HG03469 (cell line): Measurements from ENCODE around the gene SERPINB6.
"Not testable (repeated sequence)": the region's sequence is repeated elsewhere in the genome, so short reads cannot be mapped to it uniquely, and the experiment has no call there.

Source experiments
- ATAC-seq: cut with Tn5 transposase; IDR thresholded peaks from one replicate; pipeline ENCODE4 v1.9.1; 2021; ENCODE audit warnings: mild to moderate bottlenecking, moderate library complexity, moderate number of reproducible peaks; ENCODE audit not compliant: unreplicated experiment

SERPINB6 gene

DNA sequence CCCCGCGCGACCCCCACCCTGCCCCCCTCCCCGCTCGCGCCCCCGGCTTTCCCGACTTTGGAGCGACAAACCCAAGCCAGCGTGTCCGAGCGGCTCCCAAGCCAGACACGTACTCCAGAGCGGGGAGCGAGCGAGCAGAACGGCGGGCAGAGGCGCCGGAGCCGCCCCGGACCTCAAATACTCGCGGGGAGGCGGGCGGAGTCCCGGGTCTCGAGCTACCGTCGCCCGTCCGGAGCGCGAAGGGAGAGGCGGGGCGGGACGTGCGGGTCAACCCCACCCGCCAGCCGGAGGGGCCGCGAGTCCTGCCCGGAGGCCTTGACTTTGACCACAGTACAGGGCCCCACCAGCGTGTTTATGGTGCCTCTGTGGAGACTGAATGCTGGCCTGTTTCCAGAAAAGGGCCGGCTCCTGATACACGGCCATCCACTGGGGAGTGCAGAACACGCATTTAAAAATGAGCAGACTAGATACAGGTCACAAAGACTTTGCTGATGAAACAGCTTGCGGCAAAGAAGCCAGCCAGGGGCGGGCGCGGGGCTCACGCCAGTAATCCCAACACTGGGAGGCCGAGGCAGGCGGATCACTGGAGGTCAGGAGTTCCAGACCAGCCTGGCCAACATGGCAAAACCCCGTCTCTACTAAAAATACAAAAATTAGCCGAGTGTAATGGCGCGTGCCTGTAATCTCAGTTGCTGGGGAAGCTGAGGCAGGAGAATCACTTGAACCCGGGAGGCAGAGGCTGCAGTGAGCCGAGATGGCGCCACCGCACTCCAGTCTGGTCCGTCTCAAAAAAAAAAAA lies at the start of gene SERPINB6:
Gene SERPINB6 (minus strand): TSS at position 148 of the 799 bp plus-strand sequence. CDS start 12,235 bp downstream, outside the sequence.
- ATAC-seq: no peak

DNA sequence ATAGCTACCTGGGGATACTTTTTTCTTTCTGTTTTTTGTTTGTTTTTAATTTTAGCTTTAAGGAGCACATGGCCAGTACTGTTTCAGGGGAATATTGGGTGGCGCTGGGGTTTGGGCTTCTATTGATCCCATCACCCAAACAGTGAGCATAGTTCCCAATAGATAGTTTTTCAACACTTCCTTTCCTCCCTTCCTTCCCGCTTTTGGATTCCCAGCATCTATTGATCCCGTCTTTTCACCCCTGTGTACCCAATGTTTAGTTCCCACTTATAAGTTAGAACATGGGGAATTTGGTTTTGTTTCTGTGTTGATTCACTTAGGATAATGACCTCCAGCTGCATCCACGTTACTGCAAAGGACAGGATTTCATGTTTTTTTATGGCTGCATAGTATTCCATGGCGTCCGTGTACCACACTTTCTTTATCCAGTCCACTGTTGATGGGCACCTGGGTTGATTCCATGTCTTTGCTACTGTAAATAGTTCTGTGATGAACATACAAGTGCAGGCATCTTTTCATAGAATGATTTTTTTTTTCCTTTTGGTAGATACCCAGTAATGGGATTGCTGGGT lies 48.5 kb upstream of the SERPINB6 start:
- no peak for ATAC-seq

DNA sequence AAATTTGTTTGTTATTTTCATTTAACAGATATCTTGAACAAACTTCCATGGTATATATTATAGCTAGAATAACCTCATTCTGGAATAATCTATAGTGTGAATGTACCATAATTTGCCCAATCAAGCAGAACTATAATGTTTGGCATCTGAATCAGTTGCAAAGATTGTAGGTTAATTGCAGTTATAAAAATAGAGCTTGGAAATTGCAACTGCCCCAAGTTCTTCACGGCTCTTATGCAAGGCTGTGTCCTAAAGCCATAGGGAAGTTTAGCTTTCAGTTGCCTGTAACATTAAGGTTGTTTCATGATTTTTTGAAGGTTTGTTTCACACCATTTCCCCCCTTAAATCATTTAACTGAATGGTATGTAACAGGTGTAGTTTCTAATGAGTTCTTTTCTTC lies 47.7 kb upstream of the SERPINB6 start:
- no peak for ATAC-seq

DNA sequence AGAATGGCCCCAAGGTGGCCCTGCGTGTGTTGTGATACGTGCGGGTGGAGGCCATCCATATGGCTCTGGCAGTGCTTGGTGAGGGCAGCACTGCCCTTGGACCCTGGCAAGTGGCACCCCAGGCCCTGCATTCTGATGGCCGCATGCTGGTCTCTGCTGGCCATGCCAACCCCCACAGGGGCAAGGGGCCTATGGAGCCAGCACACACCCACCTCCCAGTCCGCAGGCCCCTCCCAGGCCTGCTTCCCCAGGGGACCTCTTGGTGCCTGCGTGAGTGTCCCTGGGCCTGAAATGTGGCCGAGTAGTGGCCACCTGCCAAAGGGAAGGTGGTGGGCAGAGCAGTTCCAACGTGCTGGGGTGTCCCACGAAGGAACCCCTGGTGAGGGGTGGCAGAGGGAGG lies 45.9 kb upstream of the SERPINB6 start:
- ATAC-seq: no peak

DNA sequence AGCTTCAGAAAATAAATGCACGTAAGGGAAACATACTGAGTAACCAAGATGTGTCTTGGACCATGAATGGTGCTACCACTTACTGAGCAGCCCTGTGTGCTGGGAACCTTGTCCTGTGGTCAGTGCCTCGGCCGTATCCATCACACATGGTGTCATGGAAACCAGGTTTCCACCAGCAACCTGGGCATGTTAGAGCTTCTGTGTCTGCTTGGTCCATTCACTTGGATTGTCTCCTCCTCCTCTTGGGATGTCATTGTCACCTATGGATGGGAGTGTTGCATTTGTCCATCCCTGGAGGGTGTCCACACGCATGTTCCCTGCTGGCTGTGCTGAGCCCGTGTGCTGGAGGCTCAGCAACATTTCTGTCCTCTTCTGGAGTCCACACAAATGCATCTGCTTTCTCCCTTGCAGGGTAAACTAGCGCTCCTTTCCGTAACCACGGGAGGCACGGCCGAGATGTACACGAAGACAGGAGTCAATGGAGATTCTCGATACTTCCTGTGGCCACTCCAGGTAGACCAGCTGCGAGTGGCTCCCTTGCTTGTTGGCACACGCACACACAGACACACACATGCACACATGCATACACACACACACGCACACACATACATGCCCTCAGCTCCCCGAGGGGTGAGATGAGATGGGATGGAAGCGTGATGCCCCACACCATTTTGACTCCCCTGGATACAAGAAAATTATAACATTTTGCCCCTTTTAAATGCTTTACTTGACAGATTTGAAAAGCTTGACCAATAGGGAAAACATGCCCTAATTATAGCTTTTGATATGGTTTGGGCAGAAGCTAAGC lies 45.3 kb upstream of the SERPINB6 start:
- no peak for ATAC-seq

DNA sequence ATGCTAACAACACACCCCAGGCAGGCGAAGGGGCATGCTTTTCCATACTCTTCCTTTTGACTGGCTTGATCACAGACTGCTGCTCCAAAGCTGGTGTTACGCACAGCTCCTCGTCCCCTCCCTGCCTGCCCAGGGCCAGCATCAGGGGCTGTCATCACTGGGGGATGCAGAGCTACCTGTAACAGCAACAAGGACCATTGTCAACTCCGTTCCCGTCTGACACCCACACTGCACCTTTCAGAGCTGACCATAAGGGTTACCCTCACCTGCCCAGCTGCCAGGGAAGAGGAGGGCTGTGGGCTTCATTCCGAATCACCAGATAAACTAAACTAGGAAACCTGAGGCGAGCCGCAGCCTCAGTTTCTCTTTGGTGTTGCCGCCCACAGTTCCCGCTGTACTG lies 43.8 kb upstream of the SERPINB6 start:
- ATAC-seq: no peak

DNA sequence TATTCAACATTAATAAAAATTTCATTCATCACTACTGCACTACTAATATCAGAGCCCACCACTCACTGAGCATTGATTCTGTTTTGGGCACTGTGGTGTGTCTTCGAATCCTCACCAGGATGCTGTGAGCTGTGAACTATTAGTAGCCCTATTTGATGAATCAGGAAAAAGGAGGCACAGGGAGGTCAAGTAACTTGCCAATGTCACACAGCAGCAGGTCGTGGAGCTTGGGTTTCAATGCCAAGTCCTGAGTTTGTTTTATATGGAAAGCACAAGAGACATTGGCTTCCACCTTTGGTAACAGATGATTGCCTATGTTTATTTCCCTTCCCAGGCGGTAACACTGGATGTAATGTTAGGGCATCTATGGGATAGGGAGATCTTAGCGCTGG lies 43.3 kb upstream of the SERPINB6 start:
- no peak for ATAC-seq

DNA sequence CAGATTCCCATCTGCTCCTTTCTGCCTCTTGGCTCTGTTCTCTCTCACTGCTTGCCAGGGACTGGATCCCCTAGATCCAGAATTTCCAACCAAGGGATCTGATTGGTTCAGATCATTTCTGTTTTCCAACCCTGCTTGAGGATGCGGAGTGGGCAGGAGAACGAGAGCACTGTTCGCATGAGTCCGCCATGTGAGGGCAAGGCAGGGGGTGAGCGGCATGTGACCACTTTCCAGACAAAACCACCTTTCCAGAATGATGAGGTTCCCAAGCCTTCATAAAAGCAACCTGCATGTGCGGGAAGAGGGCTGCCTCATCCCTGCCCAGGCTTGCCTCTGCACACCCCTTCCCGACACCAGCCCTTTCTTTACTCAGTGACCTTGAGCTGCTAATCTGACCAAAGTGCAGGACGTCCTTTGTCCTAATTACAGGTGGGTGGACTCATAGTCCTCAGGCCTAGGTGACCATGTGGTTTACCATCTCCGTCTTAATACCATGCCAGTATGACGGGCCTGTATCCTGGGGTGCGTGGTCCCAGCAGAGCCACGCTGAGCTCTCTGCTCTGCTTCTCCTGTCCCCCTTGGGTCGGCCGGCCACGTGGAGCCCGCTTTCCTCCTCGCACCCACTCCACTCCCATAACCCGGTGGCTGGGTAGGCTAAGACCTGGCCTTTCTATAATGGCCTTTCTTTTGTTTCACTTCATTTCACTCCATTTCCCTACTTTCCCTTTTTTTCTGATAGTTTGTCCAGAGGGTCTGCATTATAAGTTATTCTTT lies 42.7 kb upstream of the SERPINB6 start:
- ATAC-seq: no peak

DNA sequence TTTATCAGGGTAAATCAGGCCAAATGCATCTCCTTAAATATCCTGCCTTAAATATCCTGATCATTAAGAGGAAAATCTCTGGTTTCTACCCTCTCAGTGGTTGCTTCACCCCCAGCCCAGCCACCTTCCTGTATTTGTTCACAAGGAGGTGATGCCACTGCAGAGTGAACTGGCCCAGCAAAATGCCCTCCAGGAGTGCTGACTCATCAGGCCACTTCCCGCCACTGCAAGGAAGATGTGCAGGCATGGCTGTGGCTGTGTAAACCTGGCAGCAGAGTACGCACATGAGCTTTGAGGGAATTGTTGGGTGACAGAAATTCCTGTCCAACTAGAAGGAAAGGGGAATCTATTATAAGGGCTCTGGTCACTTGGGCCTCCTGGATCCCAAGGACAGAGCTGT lies 42.1 kb upstream of the SERPINB6 start:
- ATAC-seq: no peak

DNA sequence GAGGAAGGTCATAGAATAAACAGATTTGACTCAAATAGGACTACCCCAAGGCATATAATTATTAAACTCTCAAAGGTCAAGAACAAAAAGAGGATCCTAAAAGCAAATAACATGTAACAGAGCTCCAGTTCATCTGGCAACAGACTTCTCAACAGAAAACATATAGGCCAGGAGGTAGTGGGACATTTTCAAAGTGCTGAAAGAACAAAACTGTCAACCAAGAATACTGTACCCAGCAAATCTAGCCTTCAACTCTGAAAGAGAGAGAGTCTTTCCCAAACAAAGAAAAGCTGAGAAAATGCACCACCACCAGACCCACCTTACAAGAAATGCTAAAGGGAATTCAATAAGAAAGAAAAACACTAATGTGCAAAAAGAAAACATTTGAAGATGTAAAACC lies 40.2 kb upstream of the SERPINB6 start:
- no peak for ATAC-seq

DNA sequence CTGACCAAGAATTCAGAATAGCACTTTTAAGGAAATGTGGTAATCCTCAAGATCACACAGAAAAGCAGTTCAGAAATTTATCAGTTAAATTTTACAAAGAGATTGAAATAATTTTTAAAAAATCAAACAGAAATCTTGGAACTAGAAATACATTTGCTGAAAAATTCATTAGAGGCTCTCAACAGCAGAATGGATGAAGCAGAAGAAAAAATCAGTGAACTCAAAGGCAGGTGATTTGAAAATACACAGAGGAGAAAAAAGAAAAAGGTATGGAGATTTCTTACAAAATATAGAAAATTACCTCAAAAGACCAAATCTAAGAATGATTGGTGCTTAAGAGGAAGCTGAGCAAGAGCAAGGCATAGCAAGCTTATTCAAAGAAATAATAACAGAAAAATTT lies 39.8 kb upstream of the SERPINB6 start:
- no peak for ATAC-seq

DNA sequence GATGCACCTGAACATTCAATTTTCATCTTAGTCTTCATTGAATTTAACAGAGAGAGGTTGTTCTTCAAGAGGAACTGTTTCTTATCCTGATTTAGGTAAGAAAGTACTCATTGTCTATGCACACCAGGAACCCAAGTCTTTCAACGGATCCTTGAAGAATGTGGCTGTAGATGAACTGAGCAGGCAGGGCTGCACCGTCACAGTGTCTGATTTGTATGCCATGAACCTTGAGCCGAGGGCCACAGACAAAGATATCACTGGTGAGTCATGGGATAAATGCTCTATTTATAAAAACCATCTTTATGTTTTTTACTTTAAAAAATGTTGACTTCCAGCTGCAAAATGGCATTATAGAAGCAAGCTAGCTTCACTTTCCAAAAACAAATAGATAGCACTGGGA lies 38.6 kb upstream of the SERPINB6 start:
- no peak for ATAC-seq

DNA sequence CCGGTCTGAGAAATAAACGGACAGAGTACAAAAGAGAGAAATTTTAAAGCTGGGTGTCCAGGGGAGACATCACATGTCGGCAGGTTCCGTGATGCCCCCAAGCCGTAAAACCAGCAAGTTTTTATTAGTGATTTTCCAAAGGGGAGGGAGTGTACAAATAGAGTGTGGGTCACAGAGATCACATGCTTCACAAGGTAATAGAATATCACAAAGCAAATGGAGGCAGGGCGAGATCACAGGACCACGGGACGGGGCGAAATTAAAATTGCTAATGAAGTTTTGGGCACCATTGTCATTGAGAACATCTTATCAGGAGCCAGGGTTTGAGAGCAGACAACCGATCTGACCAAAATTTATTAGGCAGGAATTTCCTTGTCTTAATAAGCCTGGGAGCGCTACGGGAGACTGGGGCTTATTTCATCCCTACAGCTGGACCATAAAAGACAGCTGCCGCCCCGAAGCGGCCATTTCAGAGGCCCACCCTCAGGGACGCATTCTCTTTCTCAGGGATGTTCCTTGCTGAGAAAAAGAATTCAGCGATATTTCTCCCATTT lies 37.4 kb upstream of the SERPINB6 start:
- ATAC-seq: not testable (repeated sequence)

DNA sequence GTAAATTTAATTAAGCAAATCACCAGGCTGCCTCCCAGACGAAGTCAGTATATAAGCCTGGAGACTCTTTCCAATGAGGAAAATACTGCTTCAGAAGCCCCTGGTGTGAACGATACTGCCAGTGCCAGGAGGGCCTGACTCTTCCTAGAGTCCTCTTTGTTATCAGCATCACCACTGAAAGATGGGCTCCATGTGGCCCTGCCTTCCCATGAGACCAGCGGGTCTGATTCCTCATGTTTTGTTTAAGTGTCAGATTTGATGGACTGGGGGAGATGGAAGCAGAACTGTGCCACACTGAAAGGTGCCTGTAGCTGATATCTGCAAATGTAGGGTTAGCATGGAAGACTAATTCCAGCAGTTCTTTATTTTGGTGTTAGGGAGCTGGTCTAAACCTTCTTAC lies 36.2 kb upstream of the SERPINB6 start:
- ATAC-seq: no peak

DNA sequence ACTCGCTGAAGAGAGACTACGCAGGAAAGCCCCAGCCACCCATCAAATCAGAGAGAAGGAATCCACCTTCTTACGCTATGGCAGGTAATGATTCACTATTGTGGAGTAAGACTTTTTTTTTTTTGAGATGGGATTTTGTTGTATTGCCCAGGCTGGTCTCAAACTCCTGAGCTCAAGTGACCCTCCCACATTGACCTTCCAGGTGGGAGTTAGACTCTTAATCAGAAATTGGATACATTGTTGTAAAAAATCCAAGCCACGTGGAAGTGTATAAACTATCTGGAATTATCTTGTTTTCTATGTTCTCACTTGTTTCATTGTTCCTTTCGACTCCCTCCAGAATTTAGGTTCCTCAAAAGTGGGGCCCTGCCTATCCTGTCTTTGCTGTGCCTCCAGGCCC lies 35.1 kb upstream of the SERPINB6 start:
- no peak for ATAC-seq

DNA sequence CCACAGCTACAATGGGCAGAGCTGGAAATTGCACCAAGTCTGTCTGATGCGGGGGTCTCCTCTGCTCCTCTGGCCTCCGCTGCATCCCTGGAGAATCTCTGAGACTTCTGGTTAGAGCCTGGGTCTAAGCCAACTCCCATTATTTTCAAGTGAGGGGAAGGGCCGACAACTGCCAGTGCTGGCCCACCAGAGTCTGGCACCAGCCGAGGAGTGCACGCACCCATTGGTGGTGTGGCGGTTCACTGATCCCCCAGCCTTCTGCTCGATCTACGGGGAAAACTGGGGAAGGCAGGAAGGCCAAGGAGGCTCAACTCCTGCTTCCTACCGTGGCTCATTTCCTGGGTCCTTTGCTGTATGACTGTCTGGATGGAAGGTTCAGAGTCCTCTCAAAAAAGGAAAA lies 34.5 kb upstream of the SERPINB6 start:
- ATAC-seq: no peak

DNA sequence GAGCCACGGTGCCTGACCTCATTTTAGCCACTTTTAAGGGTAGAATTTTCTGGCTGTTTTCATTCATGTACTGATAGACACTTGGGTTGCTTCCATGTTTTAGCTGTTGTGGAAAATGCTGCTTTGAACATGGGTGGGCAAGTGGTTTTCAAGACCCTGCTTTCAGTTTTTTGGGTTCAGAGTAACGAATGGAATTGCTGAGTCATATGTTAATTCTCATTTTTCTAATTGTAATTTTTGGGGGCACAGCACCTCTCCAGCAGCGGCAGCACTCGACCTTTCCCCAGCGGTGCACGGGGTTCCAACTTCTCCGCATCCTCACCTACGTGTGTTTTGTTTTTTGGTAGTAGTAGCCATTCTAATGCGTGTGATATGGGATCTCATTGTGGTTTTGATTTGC lies 33.7 kb upstream of the SERPINB6 start:
- no peak for ATAC-seq

DNA sequence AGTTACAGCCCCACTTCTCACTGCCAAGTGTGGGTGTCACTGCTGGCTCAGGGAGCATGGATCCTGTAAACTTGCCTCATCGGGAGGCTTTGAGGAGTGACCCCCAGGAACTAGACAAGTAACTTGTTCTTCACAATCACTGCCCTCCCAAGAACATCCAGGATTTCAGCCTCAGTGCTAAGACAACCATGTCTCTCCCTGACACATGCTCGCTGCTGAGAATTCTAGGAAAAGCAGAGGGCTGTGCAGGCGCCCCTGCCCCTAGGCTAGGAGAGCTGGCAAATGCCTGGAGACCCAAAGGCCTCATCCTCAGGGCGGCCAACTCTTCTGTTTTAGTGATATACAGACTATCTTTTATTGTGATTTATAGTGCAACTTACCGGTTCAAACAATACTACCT lies 31.9 kb upstream of the SERPINB6 start:
- not testable (repeated sequence) for ATAC-seq

DNA sequence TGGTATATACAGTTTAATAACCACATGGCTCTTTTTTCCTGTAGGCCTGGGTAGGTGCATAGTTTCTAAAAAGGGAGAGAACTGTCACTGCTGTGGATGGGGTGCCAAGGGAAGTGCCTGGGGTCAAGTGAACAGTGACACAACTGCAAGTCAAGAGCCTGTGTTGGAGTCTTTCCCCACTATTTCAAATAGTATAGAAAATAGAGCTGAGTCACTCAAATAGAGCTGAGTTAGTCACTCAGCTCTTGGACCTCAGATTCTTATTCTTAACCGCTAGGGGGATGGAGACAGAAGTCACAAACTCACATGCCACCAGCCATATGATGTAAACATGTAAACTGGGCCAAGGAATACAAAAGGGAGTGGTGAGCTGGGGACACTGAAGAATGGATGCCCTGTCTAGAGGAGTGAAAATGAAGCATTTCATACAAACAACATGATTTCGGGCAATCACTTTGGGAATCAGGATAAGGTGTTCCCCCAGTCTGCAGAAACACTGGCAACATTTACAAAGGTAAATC lies 30.5 kb upstream of the SERPINB6 start:
- no peak for ATAC-seq

DNA sequence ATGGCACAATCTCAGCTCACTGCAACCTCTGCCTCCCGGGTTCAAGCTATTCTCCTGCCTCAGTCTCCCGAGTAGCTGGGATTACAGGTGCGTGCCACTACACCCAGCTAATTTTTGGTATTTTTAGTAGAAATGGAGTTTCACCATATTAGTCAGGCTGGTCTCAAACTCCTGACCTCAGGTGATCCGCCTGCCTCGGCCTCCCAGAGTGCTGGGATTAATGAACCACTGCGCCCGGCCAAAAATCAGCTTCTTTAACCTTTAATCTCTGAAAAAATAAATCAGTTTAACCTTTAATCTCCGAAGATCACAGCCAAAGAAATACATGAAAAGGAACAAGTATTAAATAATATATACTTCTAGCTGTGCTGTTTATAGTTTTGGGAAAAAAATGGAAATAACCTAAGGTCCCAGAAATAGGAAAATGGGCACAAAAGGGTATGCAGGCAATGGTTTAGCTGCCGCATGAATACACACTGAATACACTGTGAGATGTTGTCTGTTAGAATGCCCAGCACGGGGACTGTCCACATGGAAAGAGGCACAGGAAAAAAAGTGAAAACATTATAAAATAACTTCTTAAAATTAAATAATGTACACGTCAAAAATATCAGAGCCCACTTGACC lies 29.9 kb upstream of the SERPINB6 start:
- no peak for ATAC-seq
